Neuronal stem cell (in vitro differentiated cells): ENCODE measurements around the gene DMD.
A peak's percentile ranks its signal among the peaks of the same experiment; 100 is the strongest.

Experiments
- DNase-seq: peaks from one replicate; pipeline ENCODE4 v3.0.0-alpha.2; 2013; ENCODE audit warnings: low spot score
- H2AFZ ChIP-seq: one replicate; pipeline ENCODE4 v1.6.1; 2013; ENCODE audit warnings: mild to moderate bottlenecking, low read length, inconsistent platforms
- H2AK5ac ChIP-seq: 2 replicates; pipeline ENCODE4 v1.6.1; 2013; ENCODE audit warnings: low read depth, mild to moderate bottlenecking, inconsistent platforms, low read length, moderate library complexity, mixed read lengths
- H2BK120ac ChIP-seq: 2 replicates; pipeline ENCODE4 v1.6.1; 2013; ENCODE audit warnings: low read depth, mild to moderate bottlenecking, inconsistent platforms, low read length, moderate library complexity, mixed read lengths
- H2BK12ac ChIP-seq: one replicate; pipeline ENCODE4 v1.6.1; 2013; ENCODE audit warnings: low read length, inconsistent platforms
- H2BK15ac ChIP-seq: 2 replicates; pipeline ENCODE4 v1.6.1; 2013; ENCODE audit warnings: mild to moderate bottlenecking, low read length, inconsistent platforms, mixed read lengths
- H2BK5ac ChIP-seq: one replicate; pipeline ENCODE4 v1.6.1; 2013; ENCODE audit warnings: inconsistent platforms, mild to moderate bottlenecking, low read length, moderate library complexity
- H3K14ac ChIP-seq: one replicate; pipeline ENCODE4 v1.6.1; 2013; ENCODE audit warnings: low read length, inconsistent platforms
- H3K18ac ChIP-seq: 2 replicates; pipeline ENCODE4 v1.6.1; 2013; ENCODE audit warnings: low read length, inconsistent platforms
- H3K23ac ChIP-seq: 2 replicates; pipeline ENCODE4 v1.6.1; 2013; ENCODE audit warnings: low read depth, mild to moderate bottlenecking, mixed read lengths, low read length, inconsistent platforms; ENCODE audit not compliant: poor library complexity
- H3K27ac ChIP-seq: replicated peaks from 3 replicates; pipeline ENCODE4 v1.5.1; 2013; ENCODE audit warnings: low read length, inconsistent platforms
- H3K27me3 ChIP-seq, 3 experiments: 2 replicates each; pipeline ENCODE4 v1.6.1; 2013; ENCODE audit warnings: low read length in 3 of 3, mild to moderate bottlenecking in 2 of 3, inconsistent platforms in 1 of 3, low read depth in 1 of 3, mixed read lengths in 1 of 3, moderate library complexity in 1 of 3; ENCODE audit not compliant: control insufficient read depth in 3 of 3, insufficient read depth in 3 of 3
- H3K36me3 ChIP-seq, 2 donors: replicated peaks in 1 of 2; 2 replicates each; pipeline ENCODE4 v1.6.1; 2013; ENCODE audit warnings: low read length in 2 of 2; ENCODE audit not compliant: control insufficient read depth in 2 of 2, insufficient read depth in 2 of 2
- H3K4ac ChIP-seq: 2 replicates; pipeline ENCODE4 v1.6.1; 2013; ENCODE audit warnings: inconsistent platforms, mild to moderate bottlenecking, low read length, moderate library complexity
- H3K4me1 ChIP-seq, 2 donors: 1 replicate in 1 of 2; 2 replicates in 1 of 2; pipeline ENCODE4 v1.6.1; 2013; ENCODE audit warnings: low read length in 2 of 2, low read depth in 1 of 2; ENCODE audit not compliant: control insufficient read depth in 2 of 2, insufficient read depth in 1 of 2
- H3K4me2 ChIP-seq: one replicate; pipeline ENCODE4 v1.6.1; 2013; ENCODE audit warnings: mild to moderate bottlenecking, low read length, inconsistent platforms; ENCODE audit not compliant: insufficient read depth, poor library complexity, severe bottlenecking
- H3K4me3 ChIP-seq, 2 donors: 2 replicates each; pipeline ENCODE4 v1.5.1; 2013; ENCODE audit warnings: low read length in 2 of 2, mild to moderate bottlenecking in 2 of 2, inconsistent platforms in 1 of 2, moderate library complexity in 1 of 2
- H3K79me1 ChIP-seq: one replicate; pipeline ENCODE4 v1.6.1; 2013; ENCODE audit warnings: low read depth, mild to moderate bottlenecking, inconsistent platforms, low read length, moderate library complexity
- H3K9ac ChIP-seq: one replicate; pipeline ENCODE4 v1.6.1; 2013; ENCODE audit warnings: mild to moderate bottlenecking, low read depth, low read length, inconsistent platforms; ENCODE audit not compliant: poor library complexity
- H3K9me3 ChIP-seq, 2 donors: replicated peaks in 1 of 2; 2 replicates each; pipeline versions ENCODE3 to v1.6.1; 2013; ENCODE audit warnings: low read length in 2 of 2, mild to moderate bottlenecking in 2 of 2, inconsistent platforms in 1 of 2, low read depth in 1 of 2, mixed read lengths in 1 of 2, moderate library complexity in 1 of 2; ENCODE audit not compliant: control insufficient read depth in 2 of 2, insufficient read depth in 1 of 2
- H4K8ac ChIP-seq: one replicate; pipeline ENCODE4 v1.6.1; 2013; ENCODE audit warnings: low read depth, mild to moderate bottlenecking, inconsistent platforms, low read length, moderate library complexity
- H4K91ac ChIP-seq: one replicate; pipeline ENCODE4 v1.6.1; 2013; ENCODE audit warnings: low read length, low read depth, mild to moderate bottlenecking, inconsistent platforms; ENCODE audit not compliant: poor library complexity
- WGBS, 2 donors: extraction: QIAGEN DNeasy Blood & Tissue Kit; methylation state at CpG; one replicate each; pipeline ENCODE4 v1.1.7; 2013; ENCODE audit warnings: missing lambda C conversion rate in 2 of 2, mixed read lengths in 1 of 2; ENCODE audit not compliant: insufficient read length in 2 of 2, insufficient replicate concordance in 1 of 2; ENCODE audit errors: extremely low coverage in 2 of 2; 5-methylcytosine and 5-hydroxymethylcytosine counted together

The DMD gene

GRCh38 chrX:32995427-32995826 lies 215.9 kb downstream of the DMD start:
- no peaks in the 10 kb centered on the region for H3K4me1 ChIP-seq
- H2AFZ ChIP-seq = no peak overlapping the region
- H3K27me3 ChIP-seq = no peaks in the 10 kb centered on the region
- H3K4me2 ChIP-seq = no peak overlapping the region
- no peak overlapping the region for H3K18ac ChIP-seq
- DNase-seq = no peak
- H3K14ac ChIP-seq = no peak overlapping the region
- WGBS, 2 donors = no CpG with 5 or more reads among the region's 3 CpGs
- H2BK5ac ChIP-seq = no peak overlapping the region
- no peaks in the 10 kb centered on the region for H3K36me3 ChIP-seq
- no peak overlapping the region for H2AK5ac ChIP-seq
- no peaks in the 10 kb centered on the region for H3K79me1 ChIP-seq
- H3K9me3 ChIP-seq = no peaks in the 10 kb centered on the region
- H3K4me3 ChIP-seq = no peak overlapping the region
- no peak overlapping the region for H2BK12ac ChIP-seq
- no peak overlapping the region for H4K91ac ChIP-seq
- no peak overlapping the region for H2BK120ac ChIP-seq
- no peak overlapping the region for H3K4ac ChIP-seq
- no peak overlapping the region for H4K8ac ChIP-seq
- no peak overlapping the region for H3K27ac ChIP-seq
- H2BK15ac ChIP-seq = no peak overlapping the region
- H3K9ac ChIP-seq = no peak overlapping the region
- no peak overlapping the region for H3K23ac ChIP-seq

DNA sequence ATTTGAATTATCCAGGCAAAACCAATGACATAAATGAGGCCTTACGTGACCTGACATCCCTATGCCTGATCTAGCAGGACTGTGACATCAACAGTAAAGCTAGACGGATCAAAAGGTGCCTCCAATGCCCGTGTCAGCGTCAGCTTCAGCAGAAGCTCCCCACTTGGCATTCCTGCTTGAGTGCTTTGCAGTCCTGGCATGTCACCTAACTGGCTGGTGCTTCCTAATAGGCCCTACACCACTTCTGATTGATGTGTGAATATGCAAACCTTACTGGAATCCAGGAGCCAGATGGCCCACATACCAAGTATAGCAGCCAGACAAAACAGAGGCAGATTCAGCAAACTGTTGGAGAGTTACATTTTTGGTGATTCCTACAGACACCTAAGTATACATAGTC lies 224.2 kb downstream of the DMD start:
- Histone ChIP-seq H2AK5ac (no peak overlapping the region), H3K27me3 (no peaks in the 10 kb centered on the region), H2BK5ac (no peak overlapping the region), H3K9me3 (no peaks in the 10 kb centered on the region), H4K8ac (no peak overlapping the region), H4K91ac (no peak overlapping the region), H3K14ac (no peak overlapping the region), H3K4me3 (no peak overlapping the region), H3K18ac (no peak overlapping the region), H3K4ac (no peak overlapping the region), H2AFZ (no peak overlapping the region), H3K23ac (no peak overlapping the region), H3K4me2 (no peak overlapping the region), H2BK120ac (no peak overlapping the region), H3K4me1 (no peaks in the 10 kb centered on the region), H2BK12ac (no peak overlapping the region), H3K36me3 (no peaks in the 10 kb centered on the region), H3K9ac (no peak overlapping the region), H3K27ac (no peak overlapping the region), H2BK15ac (no peak overlapping the region), H3K79me1 (no peaks in the 10 kb centered on the region)
- no CpG with 5 or more reads among the region's 4 CpGs for WGBS, 2 donors
- DNase-seq = no peak

DNA sequence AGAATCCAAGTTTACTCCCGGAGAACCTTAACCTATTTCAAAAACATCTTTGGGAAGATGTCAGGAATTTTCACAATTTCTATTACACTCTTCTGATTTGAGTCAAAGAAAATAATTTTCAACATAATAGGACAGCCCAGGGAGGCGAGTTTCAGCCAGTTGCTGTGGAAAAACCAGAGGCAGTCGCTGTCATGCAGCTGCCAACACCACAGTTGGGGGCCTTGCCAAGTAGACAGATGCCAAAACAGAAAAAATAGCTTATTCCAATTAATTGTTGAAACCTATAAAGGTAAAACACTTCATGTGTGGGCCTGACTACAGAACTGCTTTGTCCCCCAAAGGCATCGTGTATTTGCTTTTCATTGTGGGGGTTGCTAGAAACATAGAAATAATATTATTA lies 225.8 kb downstream of the DMD start:
- H3K36me3 ChIP-seq = no peaks in the 10 kb centered on the region
- no peaks in the 10 kb centered on the region for H3K4me1 ChIP-seq
- no CpG with 5 or more reads among the region's 4 CpGs for WGBS, 2 donors
- no peaks in the 10 kb centered on the region for H3K9me3 ChIP-seq
- H3K23ac ChIP-seq = no peak overlapping the region
- no peak overlapping the region for H2BK120ac ChIP-seq
- no peak overlapping the region for H3K4me2 ChIP-seq
- no peak overlapping the region for H2BK5ac ChIP-seq
- no peak overlapping the region for H3K14ac ChIP-seq
- no peak overlapping the region for H4K91ac ChIP-seq
- no peak overlapping the region for H2BK15ac ChIP-seq
- H4K8ac ChIP-seq = no peak overlapping the region
- H3K27ac ChIP-seq = no peak overlapping the region
- no peaks in the 10 kb centered on the region for H3K79me1 ChIP-seq
- H2BK12ac ChIP-seq = no peak overlapping the region
- H2AFZ ChIP-seq = no peak overlapping the region
- H3K18ac ChIP-seq = no peak overlapping the region
- no peaks in the 10 kb centered on the region for H3K27me3 ChIP-seq
- DNase-seq = no peak
- no peak overlapping the region for H3K4me3 ChIP-seq
- H2AK5ac ChIP-seq = no peak overlapping the region
- no peak overlapping the region for H3K9ac ChIP-seq
- H3K4ac ChIP-seq = no peak overlapping the region

DNA sequence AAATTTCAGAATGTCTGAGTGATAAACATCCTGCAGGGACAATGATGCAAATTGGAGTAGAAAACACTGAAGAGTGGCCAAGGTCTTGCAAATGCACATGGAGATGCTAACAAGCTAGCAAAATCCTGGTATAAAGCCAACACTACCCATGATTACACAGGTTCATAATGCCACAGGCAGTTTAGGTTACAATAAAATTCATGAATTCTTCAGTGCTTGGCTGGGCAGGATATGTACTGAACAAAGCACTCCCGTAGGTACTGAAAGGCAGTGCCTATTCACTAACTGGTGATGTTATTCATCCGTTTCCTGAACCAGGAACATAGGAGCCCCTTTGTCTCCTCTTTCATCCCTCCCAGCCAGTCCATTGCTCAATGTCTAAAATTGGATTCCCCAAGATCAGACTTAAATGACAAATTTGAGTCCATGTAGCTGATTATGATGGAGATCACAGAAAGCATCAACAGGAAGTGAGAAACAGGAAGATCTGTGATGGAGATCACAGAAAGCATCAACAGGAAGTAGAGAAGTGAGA lies 244.5 kb downstream of the DMD start:
- H2BK15ac ChIP-seq = no peak overlapping the region
- no CpG with 5 or more reads among the region's 2 CpGs for WGBS, 2 donors
- peaks cover 0 to 2% of the 10 kb centered on the region in 2 donors for H3K4me1 ChIP-seq
- no peak overlapping the region for H3K9ac ChIP-seq
- H3K9me3 ChIP-seq = no peaks in the 10 kb centered on the region
- no peak overlapping the region for H4K91ac ChIP-seq
- no peak overlapping the region for H3K18ac ChIP-seq
- no peak overlapping the region for H2BK5ac ChIP-seq
- H3K27me3 ChIP-seq = no peaks in the 10 kb centered on the region
- H2AK5ac ChIP-seq = no peak overlapping the region
- no peak overlapping the region for H2BK120ac ChIP-seq
- no peak overlapping the region for H2BK12ac ChIP-seq
- H3K79me1 ChIP-seq = no peaks in the 10 kb centered on the region
- H3K4me3 ChIP-seq = no peak overlapping the region
- H3K4me2 ChIP-seq = no peak overlapping the region
- DNase-seq = no peak
- no peak overlapping the region for H3K23ac ChIP-seq
- no peak overlapping the region for H3K27ac ChIP-seq
- H3K36me3 ChIP-seq = no peaks in the 10 kb centered on the region
- no peak overlapping the region for H4K8ac ChIP-seq
- H2AFZ ChIP-seq = peak overlapping the region; percentile 55
- H3K14ac ChIP-seq = no peak overlapping the region
- no peak overlapping the region for H3K4ac ChIP-seq
